ENCODE results near the gene TMPRSS15.

- TF ChIP-seq CTCF (IDR thresholded peaks at IDR 0.05) (no peak), POLR2A (IDR thresholded peaks at IDR 0.05) (no peak)
Observed at GRCh38 chr21:18220498-18220897, 183.1 kb downstream of the TMPRSS15 start.
